ENCODE measurements around the gene CLN3. TPM values are rescaled to one million over a fixed set of nuclear protein-coding genes. Genes with fewer than 3 reads are reported as not detected.
A peak's percentile ranks its signal among the peaks of the same experiment; 100 is the strongest.

CLN3 gene
- total RNA-seq (10 to 100 TPM in 3 of 6 donors, 1 to 10 TPM in 3; 6.9 to 17.2 (median 10.2) TPM), polyA plus RNA-seq (10 to 100 TPM; 13.8 to 25.9 TPM)

DNA sequence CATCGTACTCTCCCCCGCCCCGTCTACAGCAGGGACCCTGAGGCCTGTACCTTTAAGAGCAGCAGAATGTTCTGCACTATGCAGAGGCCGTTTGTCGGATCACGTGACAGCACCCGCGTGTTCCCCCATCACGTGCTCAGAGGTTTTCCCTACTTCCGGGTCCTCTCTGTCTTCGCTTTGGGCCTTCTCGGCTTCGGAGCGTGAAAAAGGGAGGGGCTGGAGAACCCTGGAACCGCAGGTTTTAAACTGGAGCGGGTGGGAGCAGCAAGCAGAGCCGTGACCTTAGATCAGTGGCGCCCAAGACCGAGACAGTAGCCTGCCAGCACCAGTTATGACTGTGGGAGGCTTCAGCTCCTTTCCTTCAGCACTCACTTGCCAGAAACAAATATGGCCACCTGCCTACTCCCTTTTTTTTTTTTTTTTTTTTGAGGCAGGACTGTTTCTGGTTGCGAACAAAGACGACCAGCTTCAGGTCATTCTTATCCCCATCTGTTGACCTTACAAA is at the start of gene CLN3:
Gene CLN3, minus strand, starts transcription at position 105 of the 505 bp plus-strand sequence. CDS start 315 bp downstream, outside the sequence.
- Histone ChIP-seq H3K4me1 (peaks cover 0 to 11% (median 0%) of the 10 kb centered on the region in 3 donors), H3K4me3 (peak within 1 kb of the TSS; percentile 70 to 98 (median 91)), H3K27me3 (no peaks in the 10 kb centered on the region), H3K27ac (peak within 1 kb of the TSS; percentile 92 to 98 (median 94)), H3K36me3 (no peaks in the 10 kb centered on the region), H3K9me3 (no peaks in the 10 kb centered on the region)
- FAIRE-seq (no peak), ATAC-seq (peak; percentile 94 to 98 (median 96)), DNase-seq (peak; percentile 84 to 95 (median 92))
- WGBS, 2 donors, result 0 to 1% methylated on average over 21 of the region's 21 CpGs
- intact Hi-C loops (cut with DNase I), result no loop called here
- TF ChIP-seq, protein P1, sequence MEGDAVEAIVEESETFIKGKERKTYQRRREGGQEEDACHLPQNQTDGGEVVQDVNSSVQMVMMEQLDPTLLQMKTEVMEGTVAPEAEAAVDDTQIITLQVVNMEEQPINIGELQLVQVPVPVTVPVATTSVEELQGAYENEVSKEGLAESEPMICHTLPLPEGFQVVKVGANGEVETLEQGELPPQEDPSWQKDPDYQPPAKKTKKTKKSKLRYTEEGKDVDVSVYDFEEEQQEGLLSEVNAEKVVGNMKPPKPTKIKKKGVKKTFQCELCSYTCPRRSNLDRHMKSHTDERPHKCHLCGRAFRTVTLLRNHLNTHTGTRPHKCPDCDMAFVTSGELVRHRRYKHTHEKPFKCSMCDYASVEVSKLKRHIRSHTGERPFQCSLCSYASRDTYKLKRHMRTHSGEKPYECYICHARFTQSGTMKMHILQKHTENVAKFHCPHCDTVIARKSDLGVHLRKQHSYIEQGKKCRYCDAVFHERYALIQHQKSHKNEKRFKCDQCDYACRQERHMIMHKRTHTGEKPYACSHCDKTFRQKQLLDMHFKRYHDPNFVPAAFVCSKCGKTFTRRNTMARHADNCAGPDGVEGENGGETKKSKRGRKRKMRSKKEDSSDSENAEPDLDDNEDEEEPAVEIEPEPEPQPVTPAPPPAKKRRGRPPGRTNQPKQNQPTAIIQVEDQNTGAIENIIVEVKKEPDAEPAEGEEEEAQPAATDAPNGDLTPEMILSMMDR (IDR thresholded peaks at IDR 0.05), result no peak

DNA sequence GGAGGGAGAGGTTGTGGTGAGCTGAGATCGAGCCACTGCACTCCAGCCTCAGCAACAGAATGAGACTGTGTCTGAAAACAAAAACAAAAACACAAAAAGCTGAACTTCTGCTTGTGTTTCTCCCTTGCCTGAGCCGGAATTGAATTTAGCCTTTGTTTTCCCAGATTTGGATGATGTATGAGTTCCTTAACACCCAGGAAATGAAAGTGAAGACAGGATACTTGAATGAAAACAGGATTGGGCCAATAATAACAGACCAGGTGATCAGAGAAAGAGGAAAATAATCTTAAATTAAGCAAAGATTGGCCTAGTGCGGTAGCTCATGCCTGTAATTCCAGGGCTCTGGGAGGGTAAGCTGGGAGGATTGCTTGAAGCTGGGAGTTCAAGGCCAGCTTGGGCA is 48.5 kb upstream of the CLN3 start:
- no peak for FAIRE-seq
- no peak for DNase-seq
- WGBS, 2 donors, result 89 to 93% methylated on average over 3 of the region's 3 CpGs
- Histone ChIP-seq H3K36me3 (no peaks in the 10 kb centered on the region), H3K9me3 (no peaks in the 10 kb centered on the region), H3K27ac (peak overlapping the region in 1 of 4 donors; percentile 88), H3K4me1 (peaks cover 0 to 14% (median 11%) of the 10 kb centered on the region in 3 donors), H3K27me3 (no peaks in the 10 kb centered on the region), H3K4me3 (no peak overlapping the region)
- TF ChIP-seq, protein P1 (IDR thresholded peaks at IDR 0.05), result no peak
- intact Hi-C loops (cut with DNase I), result no loop called here
- no peak for ATAC-seq

DNA sequence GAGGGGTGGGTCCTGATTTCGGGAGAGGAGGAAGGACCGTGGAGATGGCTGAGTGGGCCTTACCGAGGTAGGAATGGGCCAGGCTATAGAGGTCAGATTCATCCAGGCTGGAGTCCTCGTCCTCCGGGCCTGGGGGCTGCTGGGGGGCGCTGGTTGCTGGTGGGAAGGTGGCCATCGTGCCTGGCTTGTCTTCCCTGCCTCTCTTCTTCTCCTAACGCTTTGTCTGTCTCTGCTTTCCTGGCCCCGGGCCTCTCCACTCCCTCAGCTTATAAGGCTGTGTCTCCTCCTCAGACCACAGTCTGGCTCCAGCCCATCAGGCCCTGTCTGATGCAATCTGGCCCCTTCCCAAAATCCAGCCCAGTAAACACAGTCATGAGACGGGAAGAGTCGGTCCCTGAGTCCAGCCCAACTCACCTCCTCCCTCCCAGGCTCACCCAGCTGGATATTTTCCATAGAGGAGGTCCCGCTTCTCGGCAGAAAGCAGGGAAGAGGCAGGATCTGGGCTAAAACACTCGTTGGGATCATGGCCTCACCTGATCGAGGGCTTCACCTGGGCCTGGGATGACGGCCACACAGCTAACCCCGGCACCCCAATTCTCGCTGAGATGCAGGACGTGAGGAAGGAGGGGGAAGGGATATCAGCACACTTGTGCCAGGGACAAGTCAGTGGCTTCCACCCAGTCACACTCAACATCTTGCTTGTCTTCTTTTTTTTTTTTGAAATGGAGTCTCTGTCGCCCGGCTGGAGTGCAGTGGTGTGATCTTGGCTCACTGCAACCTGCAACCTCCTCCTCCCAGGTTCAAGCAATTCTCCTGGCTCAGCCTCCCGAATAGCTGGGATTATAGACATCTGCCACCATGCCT is 47.1 kb upstream of the CLN3 start, which contains the start of gene NUPR1:
Gene NUPR1, minus strand, starts transcription at position 242 of the 864 bp plus-strand sequence. Its CDS starts 67 bp downstream, at position 175.
- H3K27me3 ChIP-seq, result no peaks in the 10 kb centered on the region
- no peaks in the 10 kb centered on the region for H3K36me3 ChIP-seq
- peak within 1 kb of the TSS; percentile 68 to 94 (median 80) for H3K27ac ChIP-seq
- TF ChIP-seq, protein P1 (IDR thresholded peaks at IDR 0.05), result no peak
- WGBS, 2 donors, result 11 to 15% methylated on average over 19 to 22 of the region's 22 CpGs
- FAIRE-seq, result peak; percentile 47
- H3K4me3 ChIP-seq, result peak within 1 kb of the TSS; percentile 24 to 63 (median 46)
- peaks cover 0 to 14% (median 11%) of the 10 kb centered on the region in 3 donors for H3K4me1 ChIP-seq
- DNase-seq, result peak; percentile 86 to 98 (median 96)
- intact Hi-C loops (cut with DNase I), result no loop called here
- peak; percentile 88 to 94 (median 92) for ATAC-seq
- no peaks in the 10 kb centered on the region for H3K9me3 ChIP-seq

DNA sequence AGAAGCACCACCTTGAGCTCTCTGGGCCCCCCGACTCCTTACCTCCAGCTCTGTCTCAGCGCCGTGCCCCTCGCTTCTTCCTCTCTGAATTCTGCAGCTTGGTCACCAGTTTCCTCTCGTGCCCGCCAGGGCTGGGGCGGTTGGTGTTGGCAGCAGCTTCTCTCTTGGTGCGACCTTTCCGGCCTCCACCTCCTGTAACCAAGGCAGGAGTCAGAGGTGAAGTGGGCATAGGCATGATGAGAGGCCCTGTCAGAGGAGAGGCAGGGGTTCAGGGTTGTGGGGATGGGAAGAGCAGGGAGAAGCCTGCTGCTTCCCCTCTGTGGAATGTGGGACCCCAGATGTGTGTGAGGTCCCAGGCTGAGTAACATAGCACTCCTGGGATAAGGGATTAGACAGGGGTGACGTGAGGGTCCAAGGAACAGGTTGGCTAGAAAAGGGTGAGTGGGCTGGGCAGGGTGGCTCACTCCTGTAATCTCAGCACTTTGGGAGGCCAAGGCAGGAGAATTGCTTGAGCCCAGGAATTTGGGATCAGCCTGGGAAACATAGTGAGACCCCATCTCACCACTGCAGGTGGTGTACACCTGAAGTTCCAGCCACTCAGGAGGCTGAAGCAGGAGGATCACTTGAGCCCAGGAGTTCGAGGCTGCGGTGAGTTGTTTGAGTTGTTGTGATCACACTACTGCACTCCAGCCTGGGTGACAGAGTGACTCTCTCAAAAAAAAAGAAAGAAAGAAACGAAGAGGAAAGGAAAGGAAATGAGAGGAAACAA is 46.3 kb upstream of the CLN3 start:
- Histone ChIP-seq H3K9me3 (no peaks in the 10 kb centered on the region), H3K4me1 (peaks cover 0 to 17% (median 11%) of the 10 kb centered on the region in 3 donors), H3K36me3 (no peaks in the 10 kb centered on the region), H3K27me3 (no peaks in the 10 kb centered on the region), H3K27ac (peak overlapping the region; percentile 68 to 94 (median 80)), H3K4me3 (peak overlapping the region; percentile 24 to 63 (median 46))
- 39 to 43% methylated on average over 13 of the region's 13 CpGs for WGBS, 2 donors
- FAIRE-seq (no peak), DNase-seq (peak in 3 of 6 donors; percentile 46 to 71 (median 47)), ATAC-seq (peak; percentile 6 to 17 (median 9))
- intact Hi-C loops (cut with DNase I), result no loop called here
- TF ChIP-seq, protein P1 (IDR thresholded peaks at IDR 0.05), result no peak

Data from pancreas (tissue), 10 donors.